Testis (tissue), 2 donors: Measurements from ENCODE around the gene FGF21.

Source experiments
- CTCF ChIP-seq, 3 experiments: fragments of 450-650 bp in 2 of 3; fragments of 200-600 bp in 1 of 3; sonication (generic) in 1 of 3; IDR thresholded peaks; one replicate each; pipeline ENCODE4 v1.5.1; 2016 to 2019; ENCODE audit warnings: antibody characterized with exemption in 3 of 3, mild to moderate bottlenecking in 2 of 3, moderate library complexity in 1 of 3
- POLR2A ChIP-seq: fragments of 450-650 bp; IDR thresholded peaks from one replicate; pipeline ENCODE4 v1.6.1; 2017; ENCODE audit warnings: antibody characterized with exemption, mild to moderate bottlenecking, moderate library complexity

GRCh38 chr19:48716562-48717291, 38.6 kb upstream of the FGF21 start:
- no peak for TF ChIP-seq CTCF (IDR thresholded peaks at IDR 0.05)
- TF ChIP-seq POLR2A: no peak
